Measurements from ENCODE around the gene MMP15. TPM values are rescaled to one million over a fixed set of nuclear protein-coding genes. Genes with fewer than 3 reads are reported as not detected.

Gene MMP15
- total RNA-seq, 1 experiment from 2014 or later: 11.7 TPM

- DNase-seq (ENCODE audit: low read depth): no peak
- in situ Hi-C loops (cut with HindIII; ENCODE audit: low pct_unique_long_range_greater_than_20kb, low sequenced_read_pairs): loop anchor here (10.0 kb wide), 1 partner anchor 96 kb away; the partner anchor contains the start of gene CFAP20
Measured at GRCh38 chr16:58028541-58029070, 3.1 kb downstream of the MMP15 start.

- DNase-seq (ENCODE audit: low read depth): no peak
- in situ Hi-C loops (cut with HindIII; ENCODE audit: low pct_unique_long_range_greater_than_20kb, low sequenced_read_pairs): loop anchor here (10.0 kb wide), 1 partner anchor 95 kb away; the partner anchor contains the start of gene CFAP20
Measured at GRCh38 chr16:58029410-58029809, 3.9 kb downstream of the MMP15 start.

GRCh38 chr16:58030136-58030840, 4.7 kb downstream of the MMP15 start:
- in situ Hi-C loops (cut with HindIII; ENCODE audit: low pct_unique_long_range_greater_than_20kb, low sequenced_read_pairs): no loop called here
- no peak for DNase-seq (ENCODE audit: low read depth)

GRCh38 chr16:58031016-58031800, 5.7 kb downstream of the MMP15 start:
- in situ Hi-C loops (cut with HindIII; ENCODE audit: low pct_unique_long_range_greater_than_20kb, low sequenced_read_pairs): no loop called here
- no peak for DNase-seq (ENCODE audit: low read depth)

- no peak for DNase-seq (ENCODE audit: low read depth)
- in situ Hi-C loops (cut with HindIII; ENCODE audit: low pct_unique_long_range_greater_than_20kb, low sequenced_read_pairs): no loop called here
Measured at GRCh38 chr16:58032710-58033293, 7.2 kb downstream of the MMP15 start.

- DNase-seq (ENCODE audit: low read depth): no peak
- in situ Hi-C loops (cut with HindIII; ENCODE audit: low pct_unique_long_range_greater_than_20kb, low sequenced_read_pairs): no loop called here
Measured at GRCh38 chr16:58034128-58034685, 8.7 kb downstream of the MMP15 start.

- DNase-seq (ENCODE audit: low read depth): no peak
- in situ Hi-C loops (cut with HindIII; ENCODE audit: low pct_unique_long_range_greater_than_20kb, low sequenced_read_pairs): no loop called here
Measured at GRCh38 chr16:58034774-58035173, 9.2 kb downstream of the MMP15 start.

- no peak for DNase-seq (ENCODE audit: low read depth)
- in situ Hi-C loops (cut with HindIII; ENCODE audit: low pct_unique_long_range_greater_than_20kb, low sequenced_read_pairs): no loop called here
Measured at GRCh38 chr16:58035356-58036170, 10.0 kb downstream of the MMP15 start.

- DNase-seq (ENCODE audit: low read depth): no peak
- in situ Hi-C loops (cut with HindIII; ENCODE audit: low pct_unique_long_range_greater_than_20kb, low sequenced_read_pairs): no loop called here
Measured at GRCh38 chr16:58036943-58037342, 11.4 kb downstream of the MMP15 start.

GRCh38 chr16:58037365-58038057, 12.0 kb downstream of the MMP15 start:
- DNase-seq (ENCODE audit: low read depth): no peak
- in situ Hi-C loops (cut with HindIII; ENCODE audit: low pct_unique_long_range_greater_than_20kb, low sequenced_read_pairs): no loop called here

GRCh38 chr16:58038219-58038641, 12.7 kb downstream of the MMP15 start:
- DNase-seq (ENCODE audit: low read depth): no peak

GRCh38 chr16:58039829-58040495, 14.4 kb downstream of the MMP15 start:
- in situ Hi-C loops (cut with HindIII; ENCODE audit: low pct_unique_long_range_greater_than_20kb, low sequenced_read_pairs): no loop called here
- no peak for DNase-seq (ENCODE audit: low read depth)

More at GRCh38 chr16:58038219-58038641, 12.7 kb downstream of the MMP15 start:
- in situ Hi-C loops (cut with HindIII; ENCODE audit: low pct_unique_long_range_greater_than_20kb, low sequenced_read_pairs): no loop called here

- no peak for DNase-seq (ENCODE audit: low read depth)
- in situ Hi-C loops (cut with HindIII; ENCODE audit: low pct_unique_long_range_greater_than_20kb, low sequenced_read_pairs): no loop called here
Measured at GRCh38 chr16:58040496-58040846, 14.9 kb downstream of the MMP15 start.

- DNase-seq (ENCODE audit: low read depth): no peak
- in situ Hi-C loops (cut with HindIII; ENCODE audit: low pct_unique_long_range_greater_than_20kb, low sequenced_read_pairs): no loop called here
Measured at GRCh38 chr16:58040945-58041627, 15.5 kb downstream of the MMP15 start.

- in situ Hi-C loops (cut with HindIII; ENCODE audit: low pct_unique_long_range_greater_than_20kb, low sequenced_read_pairs): no loop called here
- DNase-seq (ENCODE audit: low read depth): no peak
Measured at GRCh38 chr16:58041628-58041955, 16.0 kb downstream of the MMP15 start.

GRCh38 chr16:58042001-58042885, 16.7 kb downstream of the MMP15 start:
- no peak for DNase-seq (ENCODE audit: low read depth)
- in situ Hi-C loops (cut with HindIII; ENCODE audit: low pct_unique_long_range_greater_than_20kb, low sequenced_read_pairs): no loop called here

All from Caki2 (cell line).